Measurements from ENCODE around the gene MEGF11. TPM values are rescaled to one million over a fixed set of nuclear protein-coding genes. Genes with fewer than 3 reads are reported as not detected.

The MEGF11 gene
- total RNA-seq, 1 experiment from 2014 or later = 1.2 TPM

GRCh38 chr15:66036859-66037258 is 216.7 kb downstream of the MEGF11 start:
- Histone ChIP-seq H3K9me3 (ENCODE audit: control insufficient read depth, low read depth, low read length) (no peaks in the 10 kb centered on the region), H3K23ac (ENCODE audit: insufficient read length, low read depth, low read length) (no peak overlapping the region), H3T11ph (ENCODE audit: low read length) (no peak overlapping the region), H2BK12ac (ENCODE audit: insufficient read length, low read depth, low read length) (no peak overlapping the region), H4K8ac (replicated peaks; ENCODE audit: insufficient read length, low read depth, low read length) (no peak overlapping the region), H2BK15ac (ENCODE audit: low read depth, low read length) (no peak overlapping the region), H3K14ac (ENCODE audit: insufficient read depth, low read length) (no peak overlapping the region), H3K79me2 (ENCODE audit: insufficient read depth, low read length) (no peaks in the 10 kb centered on the region), H3K9ac (ENCODE audit: extremely low read depth, insufficient read length, low read length) (no peak overlapping the region), H4K5ac (ENCODE audit: insufficient read length, low read depth, low read length) (no peak overlapping the region), H2BK120ac (ENCODE audit: low read depth, low read length, poor library complexity, severe bottlenecking) (no peak overlapping the region), H2BK5ac (ENCODE audit: insufficient read length, low read length) (no peak overlapping the region), H3K4me2 (ENCODE audit: insufficient read depth, insufficient read length, low read length) (no peak overlapping the region), H2BK20ac (ENCODE audit: low read depth, low read length, poor library complexity, severe bottlenecking) (no peak overlapping the region), H3K23me2 (ENCODE audit: insufficient read length, low read depth, low read length, poor library complexity, severe bottlenecking) (no peaks in the 10 kb centered on the region), H4K91ac (ENCODE audit: insufficient read length, low read depth, low read length) (no peak overlapping the region), H3K27ac (ENCODE audit: insufficient read length, low read depth, low read length) (no peak overlapping the region), H3K4me1 (ENCODE audit: insufficient read depth, low read length) (peaks cover 7% of the 10 kb centered on the region; the same call in 1 of the 2 replicates), H3K56ac (ENCODE audit: insufficient read length, low read depth, low read length) (no peak overlapping the region), H2AFZ (ENCODE audit: low read length) (no peak overlapping the region), H3K18ac (ENCODE audit: insufficient read length, low read depth, low read length) (no peak overlapping the region), H2AK5ac (ENCODE audit: insufficient read length, low read length) (no peak overlapping the region), H3K79me1 (ENCODE audit: insufficient read depth, low read depth, low read length, poor library complexity, severe bottlenecking) (no peaks in the 10 kb centered on the region), H4K20me1 (ENCODE audit: control insufficient read depth, insufficient read depth, insufficient read length) (no peaks in the 10 kb centered on the region), H3K4ac (ENCODE audit: low read depth, low read length) (no peak overlapping the region), H3K27me3 (ENCODE audit: insufficient read depth, low read length) (no peaks in the 10 kb centered on the region)
- Mint-ChIP-seq H3K36me3 (ENCODE audit: insufficient read depth in 1 of 3, low read depth in 3 of 3) (peaks cover 12 to 24% (median 13%) of the 10 kb centered on the region in 3 experiments), H3K4me1 (peaks cover 44 to 53% of the 10 kb centered on the region in 2 experiments), H3K27me3 (ENCODE audit: low read depth) (peaks cover 2% of the 10 kb centered on the region), H3K4me3 (no peak overlapping the region), H3K27ac (no peak overlapping the region), H3K9me3 (peaks cover 24 to 26% of the 10 kb centered on the region in 2 experiments)
- no CpG with 5 or more reads among the region's 5 CpGs for WGBS (ENCODE audit: extremely low coverage, insufficient read length, low lambda C conversion rate)
- no peak for TF ChIP-seq CTCF (conservative IDR thresholded peaks at IDR 0.05)
- no peak for DNase-seq
